Spleen (tissue), 7 donors: ENCODE results near the gene ZNF473.

Experiments
- CTCF ChIP-seq, 11 experiments: fragments of 200-600 bp in 7 of 11; fragments of 450-650 bp in 4 of 11; sonication (generic) in 4 of 11; IDR thresholded peaks in 8 of 11; conservative IDR thresholded peaks in 3 of 11; 1 replicate in 7 of 11; 2 replicates in 4 of 11; pipeline versions ENCODE4 v1.4.0 to v1.8.0; 2016 to 2021; ENCODE audit warnings: antibody characterized with exemption in 11 of 11, inconsistent platforms in 4 of 11, mild to moderate bottlenecking in 1 of 11
- POLR2AphosphoS5 ChIP-seq, 3 donors: sonication (generic); formaldehyde crosslinking; IDR thresholded peaks; one replicate each; pipeline ENCODE4 v1.5.1; 2017; ENCODE audit warnings: antibody characterized with exemption in 3 of 3
- donor health status: DM: no; HTN: no; CAD: no; lungs with moderate emphysema.
- donor health status: DM: no; HTN: no; CAD: no.
- donor health status: DM: no; HTN: no; CAD: no.

GRCh38 chr19:50020481-50020880 lies 5.3 kb upstream of the ZNF473 start:
- TF ChIP-seq POLR2AphosphoS5 (IDR thresholded peaks at IDR 0.05) (no peak), CTCF (IDR thresholded peaks at IDR 0.05 in 8 of 11, conservative IDR thresholded peaks at IDR 0.05 in 3 of 11) (no peak)
